A673 (cell line): Measurements from ENCODE around the gene ABCD3. TPM values are rescaled to one million over a fixed set of nuclear protein-coding genes. Genes with fewer than 3 reads are reported as not detected.

Experiments used
- BruUV-seq: library from RNA; stranded (reverse); fragments of 400-500 nt; replicated peaks from 2 replicates; lab custom pipeline; 2021; lab: Mats Ljungman, UMichigan
- CTCF ChIA-PET: fragments of 300-600 bp; sonication (Branson Sonifier 250); formaldehyde crosslinking; loops from one replicate; lab custom pipeline; 2022; ENCODE audit warnings: antibody characterized with exemption; lab: Charles Lee
- POLR2A ChIA-PET: fragments of 300-600 bp; sonication (Branson Sonifier 250); formaldehyde crosslinking; loops from one replicate; lab custom pipeline; 2022; ENCODE audit warnings: antibody characterized with exemption; ENCODE audit not compliant: low non-redundant PET; lab: Charles Lee
- DNase-seq: peaks from one replicate; pipeline ENCODE4 v3.0.0-alpha.2; 2015; ENCODE audit warnings: low spot score
- H3K27ac ChIP-seq: fragments of 200-600 bp; sonication (generic); 2 replicates; pipeline ENCODE4 v1.5.1; 2016; ENCODE audit warnings: mixed run types, low read depth, mild to moderate bottlenecking, mixed read lengths, antibody characterized with exemption, low read length; ENCODE audit not compliant: poor library complexity, severe bottlenecking
- H3K27me3 ChIP-seq: fragments of 200-600 bp; sonication (generic); replicated peaks from 2 replicates; pipeline ENCODE4 v1.6.1; 2017; ENCODE audit warnings: mixed run types, low read depth, mild to moderate bottlenecking, mixed read lengths, antibody characterized with exemption, low read length; ENCODE audit not compliant: insufficient read depth, poor library complexity
- H3K36me3 ChIP-seq: fragments of 200-600 bp; sonication (generic); 2 replicates; pipeline ENCODE4 v1.6.1; 2016; ENCODE audit warnings: mixed run types, mild to moderate bottlenecking, mixed read lengths, antibody characterized with exemption, low read length; ENCODE audit not compliant: insufficient read depth, poor library complexity, severe bottlenecking
- H3K4me1 ChIP-seq: fragments of 200-600 bp; sonication (generic); 2 replicates; pipeline ENCODE4 v1.6.1; 2017; ENCODE audit warnings: mixed run types, mild to moderate bottlenecking, mixed read lengths, antibody characterized with exemption, low read length; ENCODE audit not compliant: insufficient read depth, poor library complexity, severe bottlenecking
- H3K4me3 ChIP-seq: fragments of 200-600 bp; sonication (generic); 2 replicates; pipeline ENCODE4 v1.5.1; 2016; ENCODE audit warnings: low read depth, mixed run types, mild to moderate bottlenecking, mixed read lengths, low read length; ENCODE audit not compliant: poor library complexity, severe bottlenecking
- H3K9me3 ChIP-seq: fragments of 200-600 bp; sonication (generic); 2 replicates; pipeline ENCODE4 v1.6.1; 2016; ENCODE audit warnings: mixed run types, low read depth, mild to moderate bottlenecking, mixed read lengths, antibody characterized with exemption, low read length; ENCODE audit not compliant: poor library complexity, severe bottlenecking
- EZH2 ChIP-seq: fragments of 200-600 bp; sonication (generic); IDR thresholded peaks from 2 replicates; pipeline ENCODE4 v1.6.1; 2017; ENCODE audit warnings: borderline replicate concordance, low read depth, mild to moderate bottlenecking, mixed read lengths, antibody characterized with exemption, low read length; ENCODE audit not compliant: poor library complexity, severe bottlenecking
- intact Hi-C: fragments of 100-400 bp; cut with micrococcal nuclease; formaldehyde crosslinking; loops from one replicate; pipeline ENCODE4 v1.10.0; 2022; ENCODE audit not compliant: unreplicated experiment
- total RNA-seq: library from RNA; stranded (reverse); gene quantifications from 2 replicates; pipeline ENCODE4 v1.2.3, GENCODE V29; 2021
- TF ChIP-seq, protein P1 (sequence below): fragments of 300-800, 200-600 bp; sonication (generic); conservative IDR thresholded peaks from 2 replicates; pipeline ENCODE4 v1.5.1; 2017; ENCODE audit warnings: low read depth, mild to moderate bottlenecking, antibody characterized with exemption, low read length, moderate library complexity, mixed read lengths

ABCD3 gene
- total RNA-seq, 1 experiment from 2014 or later, result 65.0 TPM

DNA sequence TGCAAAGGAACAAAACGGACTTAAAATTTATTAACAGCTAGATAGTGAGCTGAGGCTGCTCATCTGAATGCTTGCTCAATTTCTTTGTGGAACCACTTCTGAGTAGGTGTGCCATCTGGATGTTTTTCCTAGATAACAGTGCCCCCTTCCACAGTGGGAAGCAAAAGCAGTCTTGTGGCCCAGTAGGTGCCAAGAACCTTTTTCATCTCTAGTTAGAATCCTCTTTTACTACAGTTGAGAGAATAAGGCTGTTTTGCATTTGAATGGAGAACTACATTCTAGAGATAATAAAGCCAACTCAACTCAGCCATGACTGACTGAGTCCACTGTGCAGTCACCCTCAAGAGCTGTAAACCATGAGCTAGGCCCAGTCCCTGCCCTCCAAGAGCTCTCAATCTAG is 110.1 kb downstream of the ABCD3 start:
- intact Hi-C loops, result no loop called here
- no TSS peak for BruUV-seq
- DNase-seq, result peak; percentile 37
- POLR2A ChIA-PET, result no interaction called here
- TF ChIP-seq, protein P1, sequence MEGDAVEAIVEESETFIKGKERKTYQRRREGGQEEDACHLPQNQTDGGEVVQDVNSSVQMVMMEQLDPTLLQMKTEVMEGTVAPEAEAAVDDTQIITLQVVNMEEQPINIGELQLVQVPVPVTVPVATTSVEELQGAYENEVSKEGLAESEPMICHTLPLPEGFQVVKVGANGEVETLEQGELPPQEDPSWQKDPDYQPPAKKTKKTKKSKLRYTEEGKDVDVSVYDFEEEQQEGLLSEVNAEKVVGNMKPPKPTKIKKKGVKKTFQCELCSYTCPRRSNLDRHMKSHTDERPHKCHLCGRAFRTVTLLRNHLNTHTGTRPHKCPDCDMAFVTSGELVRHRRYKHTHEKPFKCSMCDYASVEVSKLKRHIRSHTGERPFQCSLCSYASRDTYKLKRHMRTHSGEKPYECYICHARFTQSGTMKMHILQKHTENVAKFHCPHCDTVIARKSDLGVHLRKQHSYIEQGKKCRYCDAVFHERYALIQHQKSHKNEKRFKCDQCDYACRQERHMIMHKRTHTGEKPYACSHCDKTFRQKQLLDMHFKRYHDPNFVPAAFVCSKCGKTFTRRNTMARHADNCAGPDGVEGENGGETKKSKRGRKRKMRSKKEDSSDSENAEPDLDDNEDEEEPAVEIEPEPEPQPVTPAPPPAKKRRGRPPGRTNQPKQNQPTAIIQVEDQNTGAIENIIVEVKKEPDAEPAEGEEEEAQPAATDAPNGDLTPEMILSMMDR, result 0 out of 2 replicates have a peak, but pooled peaks have one; percentile 26
- no peak for TF ChIP-seq EZH2
- no peaks in the 10 kb centered on the region for H3K27me3 ChIP-seq
- no peak overlapping the region for H3K4me3 ChIP-seq
- H3K4me1 ChIP-seq, result no peaks in the 10 kb centered on the region
- no peak overlapping the region for H3K27ac ChIP-seq
- H3K9me3 ChIP-seq, result no peaks in the 10 kb centered on the region
- CTCF ChIA-PET, result interaction anchor here (0.8 kb wide), 1 partner anchor 14 kb away, joined by 4 read pairs; the partner anchor contains the start of gene F3
- no peaks in the 10 kb centered on the region for H3K36me3 ChIP-seq

DNA sequence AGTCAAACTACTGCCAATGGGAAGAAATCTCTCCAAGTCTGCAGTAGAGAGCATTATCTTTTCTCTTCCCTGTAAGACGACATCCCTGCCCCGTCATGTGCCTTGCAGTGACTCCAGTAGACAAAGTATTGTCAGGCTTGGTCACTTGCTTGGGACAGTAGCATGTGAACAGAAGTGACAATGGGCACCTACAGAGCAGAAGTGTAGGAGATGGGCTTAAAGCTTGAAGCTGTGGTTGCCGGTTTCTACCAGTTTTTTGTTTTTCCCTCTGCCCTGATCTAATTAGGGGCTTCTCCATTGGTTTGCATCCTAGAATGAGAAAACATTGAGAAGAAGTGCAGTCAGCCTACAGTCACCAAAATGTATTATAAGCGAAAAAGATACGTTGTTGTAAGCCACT is 110.6 kb downstream of the ABCD3 start:
- CTCF ChIA-PET, result interaction anchor here (0.8 kb wide), 1 partner anchor 13 kb away, joined by 4 read pairs; the partner anchor contains the start of gene F3

DNA sequence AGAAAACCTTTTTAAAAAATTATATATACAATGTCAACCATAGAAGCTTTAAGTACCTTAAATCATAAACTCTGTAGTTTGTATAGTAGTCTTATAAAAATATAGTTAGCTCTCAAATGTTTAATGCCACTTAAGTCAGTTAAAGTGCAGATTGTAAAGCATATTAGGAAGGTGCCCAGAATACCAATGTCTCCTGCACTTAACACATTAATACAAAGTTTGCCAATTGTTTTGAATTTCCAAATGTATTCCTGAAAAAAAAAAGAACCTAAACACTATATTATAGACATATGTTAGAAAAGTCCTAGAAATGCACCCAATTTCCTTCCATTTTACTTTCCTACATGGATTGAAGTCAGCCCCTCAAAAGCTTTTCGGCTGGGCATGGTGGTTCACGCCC is 111.2 kb downstream of the ABCD3 start:
- Histone ChIP-seq H3K4me1 (no peaks in the 10 kb centered on the region), H3K4me3 (no peak overlapping the region), H3K27ac (no peak overlapping the region), H3K9me3 (no peaks in the 10 kb centered on the region), H3K36me3 (no peaks in the 10 kb centered on the region), H3K27me3 (no peaks in the 10 kb centered on the region)
- DNase-seq, result no peak
- TF ChIP-seq, protein P1, result no peak
- TF ChIP-seq EZH2, result no peak
- CTCF ChIA-PET, result no interaction called here
- BruUV-seq, result no TSS peak
- intact Hi-C loops, result no loop called here
- POLR2A ChIA-PET, result no interaction called here

More for the DNA sequence above, 110.6 kb downstream of the ABCD3 start:
- Histone ChIP-seq H3K36me3 (no peaks in the 10 kb centered on the region), H3K4me3 (no peak overlapping the region), H3K4me1 (no peaks in the 10 kb centered on the region), H3K27ac (no peak overlapping the region), H3K9me3 (no peaks in the 10 kb centered on the region), H3K27me3 (no peaks in the 10 kb centered on the region)
- POLR2A ChIA-PET, result no interaction called here
- intact Hi-C loops, result no loop called here
- TF ChIP-seq EZH2, result no peak
- DNase-seq, result no peak
- BruUV-seq, result no TSS peak

DNA sequence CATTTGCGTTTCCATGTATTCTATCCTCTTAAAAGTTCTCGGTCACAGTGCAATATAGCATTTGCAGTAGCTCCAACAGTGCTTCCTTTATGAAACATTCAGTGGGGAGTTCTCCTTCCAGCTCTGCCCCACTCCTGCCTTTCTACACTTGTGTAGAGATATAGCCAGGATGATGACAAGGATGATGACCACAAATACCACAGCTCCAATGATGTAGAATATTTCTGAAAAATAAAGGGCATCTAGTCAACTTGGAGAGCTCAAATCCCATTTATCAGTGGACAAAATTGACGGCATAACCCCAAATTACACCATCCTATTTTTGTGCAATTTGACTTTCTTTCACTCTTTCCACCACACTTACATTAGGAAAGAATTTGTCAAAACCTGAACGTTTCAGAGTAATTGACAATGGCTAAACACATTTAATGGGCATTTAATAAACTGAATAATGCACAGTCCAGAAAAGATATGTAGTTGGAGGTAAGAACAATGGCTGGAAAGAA is 112.2 kb downstream of the ABCD3 start:
- TF ChIP-seq, protein P1, result no peak
- no peak for TF ChIP-seq EZH2
- DNase-seq, result no peak
- peaks cover 6% of the 10 kb centered on the region for H3K36me3 ChIP-seq
- ChIA-PET CTCF (interaction anchor here (0.6 kb wide), 1 partner anchor 327 kb away, joined by 3 read pairs; no protein-coding TSS in a partner anchor), POLR2A (no interaction called here)
- intact Hi-C loops, result no loop called here
- H3K27me3 ChIP-seq, result no peaks in the 10 kb centered on the region
- H3K4me3 ChIP-seq, result no peak overlapping the region
- no peak overlapping the region for H3K27ac ChIP-seq
- H3K9me3 ChIP-seq, result no peaks in the 10 kb centered on the region
- H3K4me1 ChIP-seq, result no peaks in the 10 kb centered on the region
- no TSS peak for BruUV-seq
